K562 (cell line): Measurements from ENCODE around the gene MAGI1. TPM values are rescaled to one million over a fixed set of nuclear protein-coding genes. Genes with fewer than 3 reads are reported as not detected.

ENCODE experiments used
- ATAC-seq: fragments of 200-7000 bp; cut with Tn5 transposase; 3 replicates; pipeline ENCODE4 v1.9.1; 2020; ENCODE audit warnings: moderate library complexity
- BruUV-seq: library from RNA; stranded (reverse); fragments of 400-500 nt; replicated peaks from 2 replicates; lab custom pipeline; 2021; lab: Mats Ljungman, UMichigan
- CTCF ChIA-PET: fragments of 300-600 bp; formaldehyde crosslinking; extraction: SDS; loops from one replicate; lab custom pipeline; 2021; ENCODE audit warnings: low intra/inter-chr PET ratio; lab: Yijun Ruan, JAX
- POLR2A ChIA-PET: fragments of 300-600, 350-650 bp; sonication (Branson Sonifier 250); formaldehyde crosslinking; extraction: SDS; loops from one replicate; lab custom pipeline; 2021; ENCODE audit warnings: antibody characterized with exemption, inconsistent platforms; lab: Yijun Ruan, JAX
- DNase-seq, 4 experiments: peaks; one replicate each; pipeline versions ENCODE4 v3.0.0 to v3.0.0-alpha.2; 2011 to 2018; ENCODE audit warnings: low spot score in 3 of 4, mixed read lengths in 3 of 4; ENCODE audit errors: extremely low read depth in 1 of 4
- FAIRE-seq: peaks from 2 replicates; lab custom pipeline; 2011; peaks lifted over from hg19 to GRCh38; lab: Jason Lieb, UNC
- H2AFZ ChIP-seq: 2 replicates; pipeline ENCODE4 v1.6.0; 2011; ENCODE audit warnings: low read depth, low read length, control low read depth, inconsistent platforms
- H3K27ac ChIP-seq: fragments of 200-600 bp; 3 replicates; pipeline ENCODE4 v1.8.0; 2011; ENCODE audit warnings: low read depth, mild to moderate bottlenecking, control low read depth, inconsistent platforms, low read length, moderate library complexity, mixed read lengths; ENCODE audit errors: extremely low read depth
- H3K27me3 ChIP-seq, 2 experiments: fragments of 300-600 bp in 1 of 2; 2 replicates in 1 of 2; 3 replicates in 1 of 2; pipeline versions ENCODE4 v1.6.0 to v1.8.0; 2011; ENCODE audit warnings: inconsistent platforms in 2 of 2, low read length in 2 of 2, mild to moderate bottlenecking in 1 of 2, mixed read lengths in 1 of 2, moderate library complexity in 1 of 2; ENCODE audit not compliant: control insufficient read depth in 2 of 2, insufficient read depth in 2 of 2
- H3K36me3 ChIP-seq: fragments of 300-600 bp; 3 replicates; pipeline ENCODE4 v1.8.0; 2011; ENCODE audit warnings: mild to moderate bottlenecking, low read length, inconsistent platforms; ENCODE audit not compliant: control insufficient read depth, insufficient read depth
- H3K4me1 ChIP-seq, 2 experiments: fragments of 200-600 bp in 1 of 2; replicated peaks in 1 of 2; 2 replicates in 1 of 2; 3 replicates in 1 of 2; pipeline versions ENCODE4 v1.5.1 to v1.8.0; 2011; ENCODE audit warnings: inconsistent platforms in 2 of 2, low read length in 2 of 2, mild to moderate bottlenecking in 1 of 2, mixed read lengths in 1 of 2, moderate library complexity in 1 of 2; ENCODE audit not compliant: control insufficient read depth in 2 of 2, insufficient read depth in 2 of 2
- H3K4me2 ChIP-seq: 2 replicates; pipeline ENCODE4 v1.6.1; 2011; ENCODE audit warnings: low read length, control low read depth, inconsistent platforms, mixed read lengths; ENCODE audit not compliant: insufficient read depth
- H3K4me3 ChIP-seq: fragments of 200-600 bp; sonication (generic), shearing (Covaris generic); 2 replicates; pipeline ENCODE4 v1.5.1; 2016; ENCODE audit warnings: control low read depth, inconsistent platforms
- H3K79me2 ChIP-seq: fragments of 200-600 bp; 3 replicates; pipeline ENCODE4 v1.8.0; 2011; ENCODE audit warnings: low read length, inconsistent platforms; ENCODE audit not compliant: control insufficient read depth, insufficient read depth
- H3K9ac ChIP-seq, 2 experiments: 2 replicates each; pipeline versions ENCODE4 v1.6.0 to v1.6.1; 2011; ENCODE audit warnings: low read depth in 2 of 2, low read length in 2 of 2, control low read depth in 1 of 2, inconsistent platforms in 1 of 2, mild to moderate bottlenecking in 1 of 2, mixed read lengths in 1 of 2; ENCODE audit not compliant: insufficient read depth in 1 of 2
- H3K9me1 ChIP-seq: one replicate; pipeline ENCODE4 v1.6.0; 2011; ENCODE audit warnings: inconsistent platforms, mild to moderate bottlenecking, low read length, moderate library complexity; ENCODE audit not compliant: control insufficient read depth, insufficient read depth
- H3K9me3 ChIP-seq: replicated peaks from 2 replicates; pipeline ENCODE4 v1.5.1; 2011; ENCODE audit warnings: low read depth, low read length, inconsistent platforms; ENCODE audit not compliant: control insufficient read depth, insufficient read depth
- H4K20me1 ChIP-seq: replicated peaks from 2 replicates; pipeline ENCODE4 v1.6.1; 2011; ENCODE audit warnings: low read length, inconsistent platforms, mixed read lengths; ENCODE audit not compliant: control insufficient read depth, insufficient read depth
- ARID1B ChIP-seq: fragments of 450-650 bp; IDR thresholded peaks from 2 replicates; pipeline ENCODE4 v1.6.1; 2016; ENCODE audit warnings: antibody characterized with exemption, mild to moderate bottlenecking, inconsistent platforms
- CBFA2T3 ChIP-seq: fragments of 450-650 bp; IDR thresholded peaks from 2 replicates; pipeline ENCODE4 v1.6.1; 2017
- CEBPB ChIP-seq: fragments of 450-650 bp; IDR thresholded peaks from 2 replicates; pipeline ENCODE4 v1.6.1; 2016; ENCODE audit warnings: missing genetic modification characterization, missing compliant biosample characterization
- DPF2 ChIP-seq: fragments of 450-650 bp; IDR thresholded peaks from 2 replicates; pipeline ENCODE4 v1.6.1; 2016
- EP300 ChIP-seq: IDR thresholded peaks from 2 replicates; pipeline ENCODE4 v1.6.1; 2012; ENCODE audit warnings: low read length, improper control_type of control experiment
- JUND ChIP-seq, 2 experiments: IDR thresholded peaks; 2 replicates in 1 of 2; 3 replicates in 1 of 2; pipeline ENCODE4 v1.6.1; 2011; ENCODE audit warnings: borderline replicate concordance in 2 of 2, low read depth in 2 of 2, low read length in 2 of 2, improper control_type of control experiment in 1 of 2, missing biosample characterization in 1 of 2, missing genetic modification characterization in 1 of 2, missing genetic modification reagents in 1 of 2
- KAT2B ChIP-seq: IDR thresholded peaks from one replicate; pipeline ENCODE4 v1.6.1; 2012; ENCODE audit warnings: low read depth, mild to moderate bottlenecking, control low read depth, inconsistent platforms, low read length, moderate library complexity
- PTRF ChIP-seq: fragments of 450-650 bp; IDR thresholded peaks from 2 replicates; pipeline ENCODE4 v1.6.1; 2016; ENCODE audit warnings: mild to moderate bottlenecking, missing genetic modification characterization, missing compliant biosample characterization
- TAL1 ChIP-seq: fragments of 450-650 bp; IDR thresholded peaks from 2 replicates; pipeline ENCODE4 v1.6.1; 2016; ENCODE audit warnings: mild to moderate bottlenecking
- WGBS: fragments of 100-300 bp; shearing (Covaris generic); methylation state at CpG from one replicate; pipeline ENCODE4 v1.1.6; 2016; ENCODE audit warnings: low coverage, mixed read lengths; ENCODE audit not compliant: insufficient coverage; ENCODE audit errors: missing lambda C conversion rate; 5-methylcytosine and 5-hydroxymethylcytosine counted together
- in situ Hi-C: fragments of 300-500 bp; cut with MboI; formaldehyde crosslinking; loops from 4 replicates; pipeline ENCODE4 v1.15.0; 2018; ENCODE audit warnings: inconsistent platforms, mixed read lengths
- intact Hi-C: fragments of 100-400 bp; cut with micrococcal nuclease; formaldehyde crosslinking; loops from 2 replicates; pipeline ENCODE4 v1.14.2; 2022
- polyA plus RNA-seq, 8 experiments: library from polyadenylated mRNA; depleted of rRNA in 4 of 8; stranded (reverse) in 5 of 8; unstranded in 3 of 8; fragments of >200 nt; fragmentation: Nextera tagmentation in 2 of 8; fragmentation: Illumina TruSeq in 1 of 8; extraction: Ambion mirVana in 2 of 8; extraction: Trizol in 1 of 8; gene quantifications; 2 replicates each; pipeline versions ENCODE4 v1.2.1 to v1.2.3, GENCODE V29; 2011 to 2014; ENCODE audit warnings: inconsistent platforms in 1 of 8, missing spikeins in 1 of 8
- total RNA-seq, 7 experiments: library from RNA; depleted of rRNA in 6 of 7; stranded (reverse); fragments of >200 nt in 6 of 7; fragmentation: Illumina TruSeq in 2 of 7; extraction: Trizol in 2 of 7; gene quantifications; 2 replicates each; pipeline versions ENCODE4 v1.2.1 to v1.2.3, GENCODE V29; 2011 to 2021; ENCODE audit warnings: low replicate concordance in 1 of 7
- TF ChIP-seq, protein P1 (sequence below), 2 experiments: fragments of 450-650 bp; conservative IDR thresholded peaks; 2 replicates each; pipeline ENCODE4 v1.6.1; 2017; ENCODE audit warnings: mild to moderate bottlenecking in 2 of 2, moderate library complexity in 2 of 2
- TF ChIP-seq, protein P2 (sequence below): fragments of 250-450 bp; sonication (Bioruptor Pico); IDR thresholded peaks from 2 replicates; pipeline ENCODE4 v1.5.0; 2021; ENCODE audit warnings: mild to moderate bottlenecking, borderline replicate concordance

The MAGI1 gene
- total and polyA plus RNA-seq, 9 of the 15 experiments (the other 6 are each of a cell fraction or from before 2014, with no cell fraction given): 7.8 to 59.4 (median 43.2) TPM

DNA sequence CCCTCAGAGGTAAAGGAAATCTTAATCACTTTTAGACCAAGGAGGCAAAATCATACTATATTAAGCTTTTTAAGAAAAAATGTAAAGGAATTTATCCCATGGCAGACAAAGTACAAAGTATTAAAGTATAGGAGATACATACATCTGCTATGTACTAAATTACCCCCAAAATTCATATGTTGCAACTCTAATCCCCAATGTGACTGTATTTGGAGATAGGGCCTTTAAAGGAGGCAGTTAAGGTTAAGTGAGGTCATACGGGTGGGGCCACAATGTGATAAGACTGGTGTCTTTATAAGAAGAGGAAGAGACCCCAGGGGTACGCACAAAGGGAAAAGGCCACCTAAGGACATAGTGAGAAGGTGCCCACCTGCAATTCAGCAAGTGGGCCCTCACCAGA is 693.9 kb downstream of the MAGI1 start:
- no peak for FAIRE-seq

More for the DNA sequence above, 693.9 kb downstream of the MAGI1 start:
- Histone ChIP-seq H3K4me1 (peaks cover 0 to 6% of the 10 kb centered on the region in 2 experiments; a peak in 3 of 5 replicates), H3K27me3 (no peaks in the 10 kb centered on the region; a peak in 1 of 5 replicates), H3K9ac (no peak overlapping the region)
- peak in 1 of 4 experiments; percentile 1 for DNase-seq
- intact Hi-C loops: loop anchor here (10.0 kb wide), 1 partner anchor 320 kb away; no protein-coding TSS in a partner anchor
- TF ChIP-seq EP300: peak; percentile 53; the same call in 1 of the 2 replicates
- peak; percentile 26 for TF ChIP-seq CBFA2T3
- no peak for TF ChIP-seq TAL1
- TF ChIP-seq, protein P1, sequence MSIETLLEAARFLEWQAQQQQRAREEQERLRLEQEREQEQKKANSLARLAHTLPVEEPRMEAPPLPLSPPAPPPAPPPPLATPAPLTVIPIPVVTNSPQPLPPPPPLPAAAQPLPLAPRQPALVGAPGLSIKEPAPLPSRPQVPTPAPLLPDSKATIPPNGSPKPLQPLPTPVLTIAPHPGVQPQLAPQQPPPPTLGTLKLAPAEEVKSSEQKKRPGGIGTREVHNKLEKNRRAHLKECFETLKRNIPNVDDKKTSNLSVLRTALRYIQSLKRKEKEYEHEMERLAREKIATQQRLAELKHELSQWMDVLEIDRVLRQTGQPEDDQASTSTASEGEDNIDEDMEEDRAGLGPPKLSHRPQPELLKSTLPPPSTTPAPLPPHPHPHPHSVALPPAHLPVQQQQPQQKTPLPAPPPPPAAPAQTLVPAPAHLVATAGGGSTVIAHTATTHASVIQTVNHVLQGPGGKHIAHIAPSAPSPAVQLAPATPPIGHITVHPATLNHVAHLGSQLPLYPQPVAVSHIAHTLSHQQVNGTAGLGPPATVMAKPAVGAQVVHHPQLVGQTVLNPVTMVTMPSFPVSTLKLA (conservative IDR thresholded peaks at IDR 0.05): 0 out of 4 replicates have a peak, but pooled peaks of 1 of the 2 experiments have one; percentile 13
- peak; percentile 52; the same call in 1 of the 2 replicates for TF ChIP-seq CEBPB
- TF ChIP-seq KAT2B: no peak
- 0 out of 2 replicates have a peak, but pooled peaks have one; percentile 31 for TF ChIP-seq DPF2
- peak; percentile 47 for TF ChIP-seq ARID1B
- 0 out of 2 replicates have a peak, but pooled peaks have one; percentile 36 for TF ChIP-seq JUND (IDR thresholded peaks at IDR 0.05; ENCODE audit: borderline replicate concordance, low read depth, low read length)
- TF ChIP-seq JUND (tag; IDR thresholded peaks at IDR 0.05; ENCODE audit: borderline replicate concordance, low read depth, low read length): no peak
- TF ChIP-seq, protein P2, sequence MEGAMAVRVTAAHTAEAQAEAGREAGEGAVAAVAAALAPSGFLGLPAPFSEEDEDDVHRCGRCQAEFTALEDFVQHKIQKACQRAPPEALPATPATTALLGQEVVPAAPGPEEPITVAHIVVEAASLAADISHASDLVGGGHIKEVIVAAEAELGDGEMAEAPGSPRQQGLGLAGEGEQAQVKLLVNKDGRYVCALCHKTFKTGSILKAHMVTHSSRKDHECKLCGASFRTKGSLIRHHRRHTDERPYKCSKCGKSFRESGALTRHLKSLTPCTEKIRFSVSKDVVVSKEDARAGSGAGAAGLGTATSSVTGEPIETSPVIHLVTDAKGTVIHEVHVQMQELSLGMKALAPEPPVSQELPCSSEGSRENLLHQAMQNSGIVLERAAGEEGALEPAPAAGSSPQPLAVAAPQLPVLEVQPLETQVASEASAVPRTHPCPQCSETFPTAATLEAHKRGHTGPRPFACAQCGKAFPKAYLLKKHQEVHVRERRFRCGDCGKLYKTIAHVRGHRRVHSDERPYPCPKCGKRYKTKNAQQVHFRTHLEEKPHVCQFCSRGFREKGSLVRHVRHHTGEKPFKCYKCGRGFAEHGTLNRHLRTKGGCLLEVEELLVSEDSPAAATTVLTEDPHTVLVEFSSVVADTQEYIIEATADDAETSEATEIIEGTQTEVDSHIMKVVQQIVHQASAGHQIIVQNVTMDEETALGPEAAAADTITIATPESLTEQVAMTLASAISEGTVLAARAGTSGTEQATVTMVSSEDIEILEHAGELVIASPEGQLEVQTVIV (CRISPR knock-in tag): no peak
- no peak for TF ChIP-seq PTRF
- TF ChIP-seq, all 486 proteins: peak for 7
- H3K4me2 ChIP-seq: no peak overlapping the region
- no peaks in the 10 kb centered on the region for H3K9me1 ChIP-seq
- no peak overlapping the region for H3K27ac ChIP-seq
- no TSS peak for BruUV-seq
- H4K20me1 ChIP-seq: no peaks in the 10 kb centered on the region
- CTCF ChIA-PET: no interaction called here
- no peak for ATAC-seq
- H2AFZ ChIP-seq: no peak overlapping the region
- no peak overlapping the region for H3K4me3 ChIP-seq
- in situ Hi-C loops: loop anchor here (10.0 kb wide), 1 partner anchor 410 kb away; no protein-coding TSS in a partner anchor
- H3K79me2 ChIP-seq: no peaks in the 10 kb centered on the region
- no peaks in the 10 kb centered on the region for H3K36me3 ChIP-seq
- WGBS: 7% methylated on average over 2 of the region's 2 CpGs
- H3K9me3 ChIP-seq: no peaks in the 10 kb centered on the region
- POLR2A ChIA-PET: no interaction called here
